Measurements from ENCODE around the gene KCNMA1. TPM values are rescaled to one million over a fixed set of nuclear protein-coding genes. Genes with fewer than 3 reads are reported as not detected.

The KCNMA1 gene
- total RNA-seq, 1 donor from 2014 or later: 15.3 TPM

GRCh38 chr10:77310288-77310840 is 327.2 kb downstream of the KCNMA1 start:
- DNase-seq (ENCODE audit: low read depth): no peak

GRCh38 chr10:77309509-77309908 is 328.1 kb downstream of the KCNMA1 start:
- DNase-seq (ENCODE audit: low read depth): no peak

- DNase-seq (ENCODE audit: low read depth): no peak
Observed at GRCh38 chr10:77309092-77309491, 328.5 kb downstream of the KCNMA1 start.

GRCh38 chr10:77308084-77308732 is 329.4 kb downstream of the KCNMA1 start:
- peak; percentile 42 for DNase-seq (ENCODE audit: low read depth)

GRCh38 chr10:77306666-77307065 is 330.9 kb downstream of the KCNMA1 start:
- DNase-seq (ENCODE audit: low read depth): no peak

GRCh38 chr10:77305650-77306632 is 331.7 kb downstream of the KCNMA1 start:
- DNase-seq (ENCODE audit: low read depth): no peak

GRCh38 chr10:77304192-77304591 is 333.4 kb downstream of the KCNMA1 start:
- no peak for DNase-seq (ENCODE audit: low read depth)

- no peak for DNase-seq (ENCODE audit: low read depth)
Observed at GRCh38 chr10:77301305-77301730, 336.3 kb downstream of the KCNMA1 start.

- no peak for DNase-seq (ENCODE audit: low read depth)
Observed at GRCh38 chr10:77300682-77301302, 336.8 kb downstream of the KCNMA1 start.

GRCh38 chr10:77299320-77299719 is 338.3 kb downstream of the KCNMA1 start:
- no peak for DNase-seq (ENCODE audit: low read depth)

GRCh38 chr10:77297393-77297739 is 340.2 kb downstream of the KCNMA1 start:
- DNase-seq (ENCODE audit: low read depth): peak; percentile 64

- DNase-seq (ENCODE audit: low read depth): no peak
Observed at GRCh38 chr10:77296534-77297392, 340.8 kb downstream of the KCNMA1 start.

- DNase-seq (ENCODE audit: low read depth): no peak
Observed at GRCh38 chr10:77293773-77294172, 343.8 kb downstream of the KCNMA1 start.

GRCh38 chr10:77293347-77293746 is 344.3 kb downstream of the KCNMA1 start:
- DNase-seq (ENCODE audit: low read depth): no peak

GRCh38 chr10:77291596-77292505 is 345.8 kb downstream of the KCNMA1 start:
- peak; percentile 18 for DNase-seq (ENCODE audit: low read depth)

- peak; percentile 69 for DNase-seq (ENCODE audit: low read depth)
Observed at GRCh38 chr10:77290528-77291155, 347.0 kb downstream of the KCNMA1 start.

- DNase-seq (ENCODE audit: low read depth): no peak
Observed at GRCh38 chr10:77289790-77290189, 347.8 kb downstream of the KCNMA1 start.

GRCh38 chr10:77289027-77289501 is 348.5 kb downstream of the KCNMA1 start:
- DNase-seq (ENCODE audit: low read depth): no peak

- no peak for DNase-seq (ENCODE audit: low read depth)
Observed at GRCh38 chr10:77287647-77288120, 349.9 kb downstream of the KCNMA1 start.
